HG03139 (cell line): ENCODE results near the gene SHC1.

Experiments used
- ATAC-seq: cut with Tn5 transposase; IDR thresholded peaks from one replicate; pipeline ENCODE4 v1.9.1; 2021; ENCODE audit not compliant: unreplicated experiment

Gene SHC1

GRCh38 chr1:154974102-154974807, 3.7 kb upstream of the SHC1 start, which contains the start of gene CKS1B:
Gene CKS1B, plus strand, starts transcription at chr1:154974681. Its CDS starts 65 bp downstream, at chr1:154974746.
- peak; percentile 78 for ATAC-seq

GRCh38 chr1:154973344-154974101, 3.0 kb upstream of the SHC1 start:
- ATAC-seq = peak; percentile 13

GRCh38 chr1:154972517-154973343, 2.2 kb upstream of the SHC1 start:
- no peak for ATAC-seq

GRCh38 chr1:154972213-154972516, 1.6 kb upstream of the SHC1 start:
- ATAC-seq = no peak

GRCh38 chr1:154971341-154971998, 923 bp upstream of the SHC1 start:
- ATAC-seq = no peak

- ATAC-seq = no peak
Observed at GRCh38 chr1:154969860-154970452, 591 bp downstream of the SHC1 start.

GRCh38 chr1:154969246-154969645, 1.3 kb downstream of the SHC1 start:
- ATAC-seq = no peak

- ATAC-seq = no peak
Observed at GRCh38 chr1:154968731-154969130, 1.8 kb downstream of the SHC1 start.

GRCh38 chr1:154967331-154967950, 3.1 kb downstream of the SHC1 start:
- no peak for ATAC-seq

- no peak for ATAC-seq
Observed at GRCh38 chr1:154966111-154966510, 4.4 kb downstream of the SHC1 start.

GRCh38 chr1:154964359-154964758, 6.2 kb downstream of the SHC1 start:
- ATAC-seq = no peak

GRCh38 chr1:154963643-154964042, 6.9 kb downstream of the SHC1 start:
- ATAC-seq = no peak

GRCh38 chr1:154962795-154963330, 7.7 kb downstream of the SHC1 start:
- no peak for ATAC-seq

GRCh38 chr1:154962156-154962749, 8.3 kb downstream of the SHC1 start:
- ATAC-seq = peak; percentile 2

- ATAC-seq = peak; percentile 61
Observed at GRCh38 chr1:154961207-154962155, 9.1 kb downstream of the SHC1 start, which contains the start of gene PYGO2. Gene PYGO2, minus strand, starts transcription at chr1:154961782. Its CDS starts 206 bp downstream, at chr1:154961576.

- ATAC-seq = no peak
Observed at GRCh38 chr1:154960446-154961136, 10.0 kb downstream of the SHC1 start.

GRCh38 chr1:154959426-154959780, 11.1 kb downstream of the SHC1 start:
- no peak for ATAC-seq
